ENCODE results near the gene MAMDC2.

MAMDC2 gene

GRCh38 chr9:70043689-70044489, at the start of gene MAMDC2:
MAMDC2 (plus strand) TSS chr9:70043848; CDS start chr9:70044198, 350 bp downstream.
- Mint-ChIP-seq H3K4me1 (ENCODE audit: low read depth) (peaks cover 1% of the 10 kb centered on the region), H3K36me3 (ENCODE audit: low read depth) (no peaks in the 10 kb centered on the region), H3K9me3 (no peaks in the 10 kb centered on the region), H3K4me3 (peak within 1 kb of the TSS; percentile 30), H3K27me3 (ENCODE audit: low read depth) (peaks cover 58% of the 10 kb centered on the region), H3K27ac (no peak within 1 kb of the TSS)
- DNase-seq (ENCODE audit: low spot score): no peak

- Mint-ChIP-seq H3K9me3 (no peaks in the 10 kb centered on the region), H3K4me3 (no peak overlapping the region), H3K36me3 (ENCODE audit: low read depth) (no peaks in the 10 kb centered on the region), H3K27me3 (ENCODE audit: low read depth) (peaks cover 4% of the 10 kb centered on the region), H3K4me1 (ENCODE audit: low read depth) (no peaks in the 10 kb centered on the region), H3K27ac (no peak overlapping the region)
- DNase-seq (ENCODE audit: low spot score): no peak
Observed at GRCh38 chr9:69995846-69996245, 47.8 kb upstream of the MAMDC2 start.

- no peaks in the 10 kb centered on the region for H3K4me1 Mint-ChIP-seq (ENCODE audit: low read depth)
- no peak for DNase-seq (ENCODE audit: low spot score)
Observed at GRCh38 chr9:69996967-69997366, 46.7 kb upstream of the MAMDC2 start.

GRCh38 chr9:69997524-69997923, 46.1 kb upstream of the MAMDC2 start:
- H3K4me1 Mint-ChIP-seq (ENCODE audit: low read depth): no peaks in the 10 kb centered on the region
- DNase-seq (ENCODE audit: low spot score): no peak
- H3K36me3 Mint-ChIP-seq (ENCODE audit: low read depth): no peaks in the 10 kb centered on the region
- no peak overlapping the region for H3K4me3 Mint-ChIP-seq
- H3K27me3 Mint-ChIP-seq (ENCODE audit: low read depth): peaks cover 4% of the 10 kb centered on the region
- H3K27ac Mint-ChIP-seq: no peak overlapping the region
- no peaks in the 10 kb centered on the region for H3K9me3 Mint-ChIP-seq

More at GRCh38 chr9:69996967-69997366, 46.7 kb upstream of the MAMDC2 start:
- no peak overlapping the region for H3K27ac Mint-ChIP-seq
- no peak overlapping the region for H3K4me3 Mint-ChIP-seq
- peaks cover 4% of the 10 kb centered on the region for H3K27me3 Mint-ChIP-seq (ENCODE audit: low read depth)
- H3K36me3 Mint-ChIP-seq (ENCODE audit: low read depth): no peaks in the 10 kb centered on the region
- H3K9me3 Mint-ChIP-seq: no peaks in the 10 kb centered on the region

- no peaks in the 10 kb centered on the region for H3K36me3 Mint-ChIP-seq (ENCODE audit: low read depth)
- peaks cover 7% of the 10 kb centered on the region for H3K27me3 Mint-ChIP-seq (ENCODE audit: low read depth)
- DNase-seq (ENCODE audit: low spot score): no peak
- H3K9me3 Mint-ChIP-seq: no peaks in the 10 kb centered on the region
- no peak overlapping the region for H3K4me3 Mint-ChIP-seq
- no peak overlapping the region for H3K27ac Mint-ChIP-seq
- no peaks in the 10 kb centered on the region for H3K4me1 Mint-ChIP-seq (ENCODE audit: low read depth)
Observed at GRCh38 chr9:69999315-69999714, 44.3 kb upstream of the MAMDC2 start.

- Mint-ChIP-seq H3K27ac (no peak overlapping the region), H3K36me3 (ENCODE audit: low read depth) (no peaks in the 10 kb centered on the region), H3K4me3 (no peak overlapping the region), H3K4me1 (ENCODE audit: low read depth) (no peaks in the 10 kb centered on the region), H3K27me3 (ENCODE audit: low read depth) (peaks cover 7% of the 10 kb centered on the region), H3K9me3 (no peaks in the 10 kb centered on the region)
- DNase-seq (ENCODE audit: low spot score): no peak
Observed at GRCh38 chr9:70000469-70000868, 43.2 kb upstream of the MAMDC2 start.

GRCh38 chr9:70003901-70004714, 39.5 kb upstream of the MAMDC2 start:
- no peak for DNase-seq (ENCODE audit: low spot score)
- Mint-ChIP-seq H3K27ac (no peak overlapping the region), H3K4me3 (no peak overlapping the region), H3K9me3 (no peaks in the 10 kb centered on the region), H3K27me3 (ENCODE audit: low read depth) (peaks cover 5% of the 10 kb centered on the region), H3K36me3 (ENCODE audit: low read depth) (no peaks in the 10 kb centered on the region), H3K4me1 (ENCODE audit: low read depth) (no peaks in the 10 kb centered on the region)

- Mint-ChIP-seq H3K4me3 (no peak overlapping the region), H3K27ac (no peak overlapping the region), H3K9me3 (no peaks in the 10 kb centered on the region), H3K4me1 (ENCODE audit: low read depth) (no peaks in the 10 kb centered on the region), H3K36me3 (ENCODE audit: low read depth) (no peaks in the 10 kb centered on the region), H3K27me3 (ENCODE audit: low read depth) (peaks cover 5% of the 10 kb centered on the region)
- DNase-seq (ENCODE audit: low spot score): no peak
Observed at GRCh38 chr9:70006306-70006705, 37.3 kb upstream of the MAMDC2 start.

GRCh38 chr9:70007831-70008230, 35.8 kb upstream of the MAMDC2 start:
- DNase-seq (ENCODE audit: low spot score): no peak
- H3K9me3 Mint-ChIP-seq: no peaks in the 10 kb centered on the region
- no peak overlapping the region for H3K27ac Mint-ChIP-seq
- no peaks in the 10 kb centered on the region for H3K36me3 Mint-ChIP-seq (ENCODE audit: low read depth)
- H3K4me3 Mint-ChIP-seq: no peak overlapping the region
- no peaks in the 10 kb centered on the region for H3K4me1 Mint-ChIP-seq (ENCODE audit: low read depth)
- H3K27me3 Mint-ChIP-seq (ENCODE audit: low read depth): peaks cover 5% of the 10 kb centered on the region

GRCh38 chr9:70010015-70010414, 33.6 kb upstream of the MAMDC2 start:
- DNase-seq (ENCODE audit: low spot score): no peak
- H3K4me3 Mint-ChIP-seq: no peak overlapping the region
- no peak overlapping the region for H3K27ac Mint-ChIP-seq
- H3K36me3 Mint-ChIP-seq (ENCODE audit: low read depth): no peaks in the 10 kb centered on the region
- no peaks in the 10 kb centered on the region for H3K4me1 Mint-ChIP-seq (ENCODE audit: low read depth)
- no peaks in the 10 kb centered on the region for H3K27me3 Mint-ChIP-seq (ENCODE audit: low read depth)
- H3K9me3 Mint-ChIP-seq: no peaks in the 10 kb centered on the region

GRCh38 chr9:70011366-70011765, 32.3 kb upstream of the MAMDC2 start:
- no peak overlapping the region for H3K27ac Mint-ChIP-seq
- no peaks in the 10 kb centered on the region for H3K9me3 Mint-ChIP-seq
- H3K4me1 Mint-ChIP-seq (ENCODE audit: low read depth): no peaks in the 10 kb centered on the region
- no peaks in the 10 kb centered on the region for H3K27me3 Mint-ChIP-seq (ENCODE audit: low read depth)
- no peaks in the 10 kb centered on the region for H3K36me3 Mint-ChIP-seq (ENCODE audit: low read depth)
- no peak overlapping the region for H3K4me3 Mint-ChIP-seq
- no peak for DNase-seq (ENCODE audit: low spot score)

- H3K4me1 Mint-ChIP-seq (ENCODE audit: low read depth): no peaks in the 10 kb centered on the region
- no peaks in the 10 kb centered on the region for H3K9me3 Mint-ChIP-seq
- H3K27me3 Mint-ChIP-seq (ENCODE audit: low read depth): no peaks in the 10 kb centered on the region
- H3K36me3 Mint-ChIP-seq (ENCODE audit: low read depth): no peaks in the 10 kb centered on the region
- no peak for DNase-seq (ENCODE audit: low spot score)
- no peak overlapping the region for H3K27ac Mint-ChIP-seq
- no peak overlapping the region for H3K4me3 Mint-ChIP-seq
Observed at GRCh38 chr9:70012569-70012968, 31.1 kb upstream of the MAMDC2 start.

GRCh38 chr9:70013598-70014196, 30.0 kb upstream of the MAMDC2 start:
- H3K36me3 Mint-ChIP-seq (ENCODE audit: low read depth): no peaks in the 10 kb centered on the region
- no peak for DNase-seq (ENCODE audit: low spot score)
- no peak overlapping the region for H3K27ac Mint-ChIP-seq
- no peaks in the 10 kb centered on the region for H3K4me1 Mint-ChIP-seq (ENCODE audit: low read depth)
- H3K27me3 Mint-ChIP-seq (ENCODE audit: low read depth): peaks cover 2% of the 10 kb centered on the region
- no peak overlapping the region for H3K4me3 Mint-ChIP-seq
- H3K9me3 Mint-ChIP-seq: no peaks in the 10 kb centered on the region

- Mint-ChIP-seq H3K4me3 (no peak overlapping the region), H3K27ac (no peak overlapping the region), H3K36me3 (ENCODE audit: low read depth) (no peaks in the 10 kb centered on the region), H3K27me3 (ENCODE audit: low read depth) (peaks cover 9% of the 10 kb centered on the region), H3K4me1 (ENCODE audit: low read depth) (no peaks in the 10 kb centered on the region), H3K9me3 (no peaks in the 10 kb centered on the region)
- DNase-seq (ENCODE audit: low spot score): no peak
Observed at GRCh38 chr9:70015099-70015498, 28.5 kb upstream of the MAMDC2 start.

Data from T-helper 2 cell treated with Interferon-gamma antibody and Interleukin-4, amounts not matched to agents 5 μg/mL and 100 μg/mL, for 36 hours (primary cell).